OCI-M2 (cell line): ENCODE results near the gene GOT1.

Experiments used
- DNase-seq: peaks from one replicate; lab custom pipeline; 2025; ENCODE audit not compliant: unreplicated experiment; lab: John Stamatoyannopoulos, UW

GOT1 gene

DNA sequence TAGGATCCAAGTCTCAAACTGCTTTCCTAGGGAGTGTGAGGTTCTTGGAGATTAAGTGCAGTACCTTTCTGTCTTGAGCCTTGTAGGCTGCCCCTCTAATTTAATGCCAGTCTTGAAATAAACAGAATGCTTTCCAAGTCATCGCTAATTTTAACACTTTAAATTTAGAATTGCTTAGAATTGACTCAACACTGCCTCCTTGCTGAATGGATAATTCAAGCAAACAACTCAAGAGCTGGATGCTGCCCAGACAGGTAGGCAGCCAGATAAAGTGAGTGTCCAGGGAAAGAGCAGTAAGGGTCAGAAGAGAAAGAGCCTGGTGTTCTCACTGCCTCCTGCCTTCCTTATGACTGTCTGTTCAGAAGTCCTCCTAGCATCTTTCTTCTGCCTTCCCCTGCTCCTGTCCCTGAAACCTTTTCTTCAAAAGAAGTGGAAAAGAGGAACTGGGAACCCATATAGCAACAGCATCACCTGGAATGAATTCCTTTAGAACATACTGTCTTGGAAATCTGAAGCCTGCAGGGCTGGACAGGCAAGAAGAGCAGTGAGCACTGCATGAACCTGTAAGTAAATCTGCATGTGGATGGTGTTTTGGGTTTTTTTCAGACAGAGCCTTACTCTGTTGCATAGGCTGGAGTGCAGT is 3.1 kb upstream of the GOT1 start:
- no peak for DNase-seq

DNA sequence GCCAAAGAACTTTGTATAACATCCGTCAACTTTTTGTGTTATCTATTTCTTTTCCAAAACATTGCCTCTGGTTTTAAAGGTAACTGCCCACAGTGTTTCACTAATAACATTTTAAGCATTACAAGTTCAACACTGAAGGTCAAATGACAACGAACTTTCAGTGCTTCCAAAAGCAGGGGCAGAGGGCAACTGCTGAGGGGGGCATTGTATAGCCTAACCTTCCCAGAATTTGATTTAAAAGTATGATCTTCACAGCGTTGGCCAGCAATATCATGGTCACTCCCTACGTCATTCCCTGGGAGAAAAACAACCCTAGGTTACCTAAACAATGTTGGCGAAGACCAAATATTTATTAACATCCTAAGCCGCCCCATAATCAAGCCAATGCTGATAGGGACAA is 2.5 kb upstream of the GOT1 start:
- DNase-seq, result no peak

DNA sequence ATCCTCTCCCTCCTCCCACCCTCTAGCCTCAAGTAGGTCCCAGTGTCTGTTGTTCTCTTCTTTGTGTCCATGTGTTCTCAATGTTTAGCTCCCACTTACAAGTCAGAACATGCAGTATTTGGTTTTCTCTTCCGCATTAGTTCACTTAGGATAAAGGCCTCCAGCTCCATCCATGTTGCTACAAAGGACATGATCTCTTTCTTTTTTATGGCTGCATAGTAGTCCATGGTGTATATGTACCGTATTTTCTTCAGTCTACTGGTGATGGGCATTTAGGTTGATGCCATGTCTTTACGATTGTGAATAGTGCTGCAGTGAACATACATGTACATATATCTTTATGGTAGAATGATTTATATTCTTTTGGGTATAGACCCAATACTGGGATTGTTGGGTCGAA is 1.6 kb upstream of the GOT1 start:
- no peak for DNase-seq

DNA sequence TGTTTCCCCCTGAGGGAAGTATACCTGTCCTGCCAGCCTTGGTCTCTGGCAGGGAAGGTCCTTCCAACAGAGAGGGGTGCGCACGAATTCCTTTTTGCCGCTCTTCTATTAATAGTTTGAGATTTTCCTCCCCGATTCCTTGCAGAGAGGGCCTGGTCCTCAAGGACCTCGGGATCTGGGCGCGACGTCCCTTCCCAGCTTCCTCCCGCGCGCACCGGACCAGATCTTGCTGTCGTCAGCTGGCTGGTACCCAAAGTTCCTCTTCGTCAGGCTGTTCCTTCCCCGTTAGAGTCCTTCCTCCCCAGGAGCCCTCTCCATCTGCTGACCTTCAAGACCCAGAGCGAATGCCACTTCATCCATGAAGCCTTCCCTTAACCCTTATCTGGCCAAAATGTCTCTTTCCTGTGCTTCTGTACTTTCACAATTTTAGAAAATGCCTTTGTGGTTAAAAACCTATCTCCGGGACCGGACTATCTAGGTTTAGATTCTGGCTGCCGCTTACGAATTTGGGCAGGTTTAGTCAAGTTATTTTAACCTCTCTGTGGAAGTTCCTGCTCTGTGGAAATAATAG is 851 bp upstream of the GOT1 start:
- DNase-seq, result no peak

DNA sequence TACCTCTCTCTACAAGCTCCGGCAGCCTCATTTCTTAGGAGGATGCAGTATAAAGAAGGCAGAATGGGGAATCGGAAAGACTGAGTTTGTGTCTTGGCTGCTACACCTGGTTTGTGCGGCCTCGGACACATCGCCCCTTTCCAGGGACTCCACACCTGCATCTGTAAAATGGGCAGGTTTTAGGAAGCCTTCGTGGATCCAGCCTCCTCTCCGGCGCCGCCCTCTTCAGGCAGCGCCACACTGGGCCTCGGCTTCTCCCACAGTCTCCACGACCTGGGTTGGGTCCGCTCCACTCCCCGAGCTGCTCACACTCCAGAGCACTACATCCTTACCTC is 341 bp downstream of the GOT1 start:
- DNase-seq, result no peak

DNA sequence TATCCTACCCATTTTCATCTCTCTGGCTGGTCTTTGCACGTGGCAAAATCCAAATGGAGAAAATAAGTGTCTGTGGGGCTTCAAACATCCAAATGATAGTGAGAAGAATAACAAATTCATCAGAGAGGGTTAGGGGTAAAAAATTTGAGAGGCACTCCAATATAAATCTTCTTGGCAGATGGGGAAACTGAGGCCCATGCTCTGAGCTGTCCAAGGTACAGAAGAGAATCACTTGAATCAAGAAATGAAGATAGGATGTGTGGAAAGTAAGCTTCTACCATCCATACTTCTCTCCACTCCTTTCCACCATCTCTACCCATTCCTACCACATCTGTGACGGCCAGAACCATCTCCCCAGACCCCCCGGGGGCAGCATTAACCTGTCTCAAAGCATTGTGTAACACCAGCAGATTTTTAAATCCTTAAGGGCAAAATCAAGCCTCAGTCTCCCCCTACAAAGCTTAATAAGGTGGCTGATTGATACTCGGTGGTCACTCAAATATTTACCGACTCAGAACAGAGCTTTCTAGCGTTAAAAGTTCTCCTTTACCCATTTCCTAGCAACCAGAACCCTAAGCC is 818 bp downstream of the GOT1 start:
- DNase-seq, result no peak

DNA sequence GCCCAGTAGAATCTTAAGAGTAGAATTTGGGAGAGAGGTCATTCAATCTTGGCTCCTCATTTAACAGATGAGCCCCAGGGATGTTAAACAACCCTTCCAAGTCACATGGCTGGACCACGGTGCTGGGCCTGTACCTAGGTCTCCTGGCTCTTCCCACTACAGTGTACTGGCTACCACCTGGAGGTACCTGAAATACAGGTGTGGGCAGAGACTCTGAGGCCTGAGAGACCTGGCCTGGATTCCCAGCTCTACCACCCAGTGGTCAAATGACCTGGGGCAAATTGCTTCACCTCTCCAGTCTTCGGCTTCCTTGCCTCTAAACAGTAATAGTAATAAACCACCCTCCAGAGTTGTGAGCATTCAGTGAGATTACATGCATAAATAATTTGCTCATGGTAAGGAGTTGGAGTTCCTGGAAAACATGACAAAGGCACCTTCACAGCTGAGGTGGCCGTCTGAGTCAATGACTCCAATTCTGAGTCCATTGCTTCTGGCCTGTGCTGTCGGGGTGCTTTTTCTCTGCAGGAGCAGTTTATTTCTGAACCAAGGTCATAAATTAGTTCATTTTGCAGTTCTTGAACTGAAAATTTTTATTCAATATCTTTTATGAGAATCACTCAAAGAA is 2.7 kb downstream of the GOT1 start:
- DNase-seq, result no peak

DNA sequence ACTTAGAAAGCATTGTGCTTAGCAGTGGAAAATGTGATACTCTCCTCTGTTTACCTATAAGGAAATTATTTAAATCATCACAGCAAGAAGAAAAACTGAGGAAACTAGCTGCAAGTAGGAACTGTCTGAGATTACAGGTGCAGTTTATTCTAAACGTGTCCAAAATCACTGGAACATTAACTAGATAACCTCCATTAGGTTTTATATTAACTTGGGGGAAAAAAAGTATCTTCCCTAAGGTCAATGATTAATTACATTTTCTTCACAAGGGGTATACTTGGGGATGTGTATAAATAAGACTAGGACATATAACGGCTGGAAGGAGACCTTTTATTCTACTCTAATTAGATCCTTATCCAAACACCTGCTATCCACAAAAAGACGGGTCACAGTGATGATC is 3.7 kb downstream of the GOT1 start:
- no peak for DNase-seq

DNA sequence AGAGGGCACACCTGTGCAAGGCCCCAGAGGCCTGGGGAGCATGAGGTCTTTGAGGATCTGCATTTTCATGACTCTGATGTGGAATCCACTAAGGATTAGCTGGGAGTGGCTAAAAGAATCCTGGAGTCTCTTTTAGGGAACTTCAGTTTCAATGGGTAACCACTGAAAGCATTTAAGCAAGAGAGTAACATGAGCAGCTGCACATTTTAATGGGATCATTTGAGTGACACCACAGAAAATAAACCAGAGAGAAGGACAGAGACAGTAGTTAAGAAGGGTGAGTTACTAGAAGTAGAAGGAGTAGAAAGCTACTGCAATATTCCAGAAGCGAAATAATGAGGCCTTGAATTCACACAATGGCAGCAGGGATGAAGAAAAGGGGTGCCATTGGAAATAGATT is 5.2 kb downstream of the GOT1 start:
- DNase-seq, result no peak

DNA sequence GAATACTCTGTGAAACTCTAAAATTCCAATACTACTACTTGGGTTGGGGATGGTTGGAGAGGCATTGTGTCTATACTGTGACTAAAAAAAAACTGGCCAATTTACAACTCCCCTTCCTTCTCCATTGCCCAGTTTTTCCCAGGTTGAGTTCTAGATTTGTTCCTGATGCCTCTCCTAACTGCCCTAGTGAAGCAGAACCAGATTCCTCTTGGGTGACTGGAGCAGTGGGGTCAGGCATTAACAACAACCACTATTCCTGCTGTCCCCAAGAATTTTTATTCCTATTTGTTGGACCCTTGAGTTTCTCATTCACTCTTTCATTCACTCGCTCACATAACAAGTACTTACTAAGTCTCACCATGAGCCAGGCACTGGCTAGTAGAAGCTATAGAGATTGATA is 5.8 kb downstream of the GOT1 start:
- DNase-seq, result no peak

DNA sequence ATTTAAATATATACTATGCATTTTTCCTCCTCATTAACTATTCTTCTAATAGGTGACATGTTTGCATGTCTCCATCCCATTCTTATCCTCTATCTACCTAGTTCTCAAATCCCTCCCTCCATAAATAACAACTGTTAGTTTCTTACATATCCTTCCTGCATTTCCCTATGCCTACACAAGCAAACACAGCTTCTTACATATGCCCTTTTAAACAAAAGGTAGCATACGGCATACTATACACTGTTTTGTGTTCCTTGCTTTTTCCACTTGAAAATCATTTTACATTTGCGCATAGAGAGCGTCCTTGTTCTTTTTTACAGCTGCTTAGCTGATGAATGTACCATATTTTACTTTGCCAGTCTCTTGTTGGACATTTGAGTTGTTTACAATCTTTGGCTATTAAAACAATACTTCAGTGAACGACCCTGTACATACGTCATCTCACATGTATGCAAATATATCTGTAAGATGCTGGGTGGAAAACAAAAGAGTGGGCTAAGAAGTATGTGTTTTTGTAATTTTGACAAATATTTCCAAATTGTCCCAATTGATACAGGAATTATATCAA is 7.8 kb downstream of the GOT1 start:
- DNase-seq, result no peak

DNA sequence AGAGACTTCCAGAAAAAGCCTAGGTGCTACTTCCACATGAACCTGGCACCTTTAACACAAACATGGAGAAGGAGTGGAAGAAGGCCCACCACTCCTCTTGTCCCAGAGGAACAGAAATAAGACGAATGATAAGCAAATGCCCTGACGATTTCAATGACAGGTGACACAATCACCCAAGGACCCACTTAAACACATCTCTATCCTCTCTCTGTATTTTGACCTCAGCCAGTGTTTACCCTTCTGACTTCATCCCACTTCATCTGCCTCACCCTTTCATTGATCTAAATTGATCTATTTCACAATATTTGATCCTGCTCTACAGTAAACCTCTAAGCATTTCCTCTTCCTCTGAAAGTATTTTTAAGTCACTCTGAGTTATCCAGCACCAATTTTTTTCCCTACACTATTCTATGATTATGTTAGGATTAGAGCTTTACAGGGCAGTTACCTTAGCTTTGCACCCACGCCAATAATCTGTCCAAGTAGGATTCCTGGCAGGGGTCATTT is 9.1 kb downstream of the GOT1 start:
- no peak for DNase-seq

DNA sequence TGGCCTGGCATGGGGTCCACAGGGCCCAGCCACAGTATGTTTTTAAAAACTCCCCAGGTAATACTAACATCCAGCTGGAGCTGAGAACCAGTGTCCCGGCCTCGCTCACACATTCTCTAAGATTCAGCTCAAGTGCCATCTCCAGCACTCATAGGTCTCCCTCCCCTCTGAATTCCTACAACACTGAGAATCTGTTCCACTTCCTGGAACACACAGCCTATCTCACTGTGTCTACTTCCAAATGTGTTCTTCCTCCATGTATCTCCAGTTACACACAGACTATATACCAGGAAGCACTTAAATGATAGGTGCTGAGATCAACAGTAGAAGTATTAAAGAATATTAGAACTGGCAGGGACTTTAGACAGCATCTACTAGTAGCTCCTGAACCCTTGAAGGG is 10.7 kb downstream of the GOT1 start:
- DNase-seq, result no peak

DNA sequence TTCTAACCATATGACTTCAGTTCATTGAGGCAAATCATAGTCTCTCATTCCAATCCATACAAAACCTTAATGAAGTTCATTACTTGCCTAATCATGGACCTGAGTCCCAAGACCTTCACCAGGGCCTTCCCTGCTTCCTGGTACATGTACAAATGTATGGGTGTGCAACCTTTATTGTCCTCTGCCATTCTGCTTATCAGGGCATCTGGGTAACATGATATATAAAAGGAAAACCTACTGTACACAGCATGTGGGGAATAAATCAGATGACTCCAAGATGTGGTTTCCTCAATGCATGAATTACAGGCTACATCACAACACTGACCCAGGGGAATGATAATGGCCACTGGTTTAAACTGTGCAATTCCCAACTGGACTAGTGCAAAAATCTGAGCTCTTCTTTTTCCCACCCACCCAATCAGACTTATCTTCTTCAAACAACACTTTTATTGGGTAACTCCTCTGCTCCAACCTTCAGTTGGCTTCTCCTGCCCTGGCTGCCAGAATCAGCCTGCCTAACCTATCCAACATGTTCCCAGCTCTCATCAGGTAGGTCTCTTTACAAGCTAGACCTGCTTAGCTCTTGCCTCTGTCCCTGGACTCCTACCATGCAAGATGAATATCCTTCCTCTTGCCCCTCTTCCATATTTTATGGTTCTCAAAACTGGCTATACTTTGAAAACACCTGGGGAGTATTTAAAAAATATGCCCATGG is 11.4 kb downstream of the GOT1 start:
- no peak for DNase-seq

DNA sequence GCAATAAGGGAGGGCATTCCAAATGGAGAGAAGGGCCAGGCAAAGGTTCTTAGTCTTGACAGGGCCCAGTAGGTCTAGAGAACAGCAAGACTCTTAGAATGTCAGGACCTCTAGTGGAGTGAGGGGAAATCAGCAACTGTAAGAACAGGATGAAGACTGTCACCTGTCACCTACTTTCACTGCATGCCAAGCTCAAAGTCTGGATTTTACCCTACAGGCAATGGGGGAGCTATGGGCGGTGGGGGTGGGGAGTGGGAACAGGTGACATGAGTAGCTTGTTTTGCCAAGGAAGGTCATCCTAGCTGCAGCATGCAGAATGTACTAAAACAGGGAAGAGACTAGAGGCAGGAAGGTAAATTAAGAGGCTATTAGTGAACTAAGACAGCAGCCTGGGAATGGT is 18.3 kb downstream of the GOT1 start:
- no peak for DNase-seq

DNA sequence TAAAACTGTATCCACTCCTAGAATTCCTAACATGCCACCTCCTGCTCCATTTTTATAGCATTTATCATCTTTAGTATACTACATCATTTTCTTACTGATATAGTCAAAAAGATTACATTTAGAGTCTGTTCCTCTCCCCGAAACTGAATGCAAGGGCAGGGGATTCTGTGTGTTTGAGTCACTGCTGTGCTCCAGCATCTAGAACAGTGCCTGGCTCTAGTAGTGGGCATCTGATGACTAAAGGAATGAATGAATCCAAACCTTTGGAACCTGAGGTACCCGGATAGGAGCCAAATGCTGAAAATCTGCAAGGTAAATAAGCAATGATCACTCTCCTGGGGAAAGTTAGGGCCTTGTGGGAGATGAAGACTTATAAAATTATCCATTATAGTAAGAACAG is 18.9 kb downstream of the GOT1 start:
- DNase-seq, result no peak

DNA sequence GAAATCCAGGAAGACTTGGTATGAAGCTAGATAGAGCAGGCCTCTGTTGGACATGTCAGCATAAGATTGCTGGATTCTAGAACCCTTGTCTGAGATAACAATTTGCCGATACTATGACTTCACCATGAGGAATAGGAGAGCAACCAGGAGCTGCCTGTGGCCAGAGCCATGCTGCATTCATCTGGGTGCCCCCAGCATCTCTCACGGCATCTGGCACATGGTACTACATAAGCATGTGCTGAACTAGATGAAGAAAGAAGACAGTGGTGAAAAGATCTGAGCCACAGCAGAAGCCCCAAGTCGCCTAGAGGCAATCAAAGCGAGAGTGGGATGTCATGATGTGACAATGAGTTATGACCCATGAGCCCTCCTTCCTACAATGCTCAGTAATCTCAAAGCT is 19.5 kb downstream of the GOT1 start:
- no peak for DNase-seq

DNA sequence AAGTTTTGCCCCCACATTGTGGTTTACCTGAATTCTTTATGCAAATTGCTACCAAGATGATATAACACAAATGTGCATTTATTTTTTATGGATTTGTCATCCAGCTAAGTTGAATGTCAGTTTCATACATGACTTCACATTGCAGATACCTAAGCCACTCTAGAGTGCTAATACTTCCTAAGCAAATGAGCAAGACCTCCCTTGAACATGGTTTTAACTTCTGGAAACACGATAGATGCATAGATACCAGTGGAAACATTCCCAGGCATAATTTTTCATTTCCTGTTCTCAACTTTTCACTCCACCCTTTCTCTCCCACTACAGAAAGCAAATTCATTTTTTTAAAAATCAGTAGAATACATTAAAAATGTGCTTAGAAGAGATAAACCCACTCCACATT is 20.3 kb downstream of the GOT1 start:
- no peak for DNase-seq

DNA sequence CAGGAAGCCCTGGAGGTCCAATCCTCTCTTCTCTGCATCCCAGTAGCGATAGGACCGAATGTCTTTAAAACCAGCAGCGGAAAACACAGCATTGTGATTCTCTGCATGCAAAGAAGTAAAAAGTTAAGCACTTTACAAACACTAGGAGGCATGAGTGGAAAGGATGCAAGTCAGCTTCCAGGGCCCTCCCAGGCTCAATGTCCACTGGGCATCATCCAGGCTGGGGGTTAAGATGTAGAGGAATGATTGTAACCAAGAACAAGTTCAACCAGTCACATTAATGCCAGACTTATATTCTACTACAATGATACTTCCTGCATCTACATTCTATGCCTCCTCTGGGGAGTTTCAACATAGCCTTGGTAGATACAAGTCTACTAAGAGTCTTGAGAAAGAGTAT is 24.3 kb downstream of the GOT1 start:
- no peak for DNase-seq

DNA sequence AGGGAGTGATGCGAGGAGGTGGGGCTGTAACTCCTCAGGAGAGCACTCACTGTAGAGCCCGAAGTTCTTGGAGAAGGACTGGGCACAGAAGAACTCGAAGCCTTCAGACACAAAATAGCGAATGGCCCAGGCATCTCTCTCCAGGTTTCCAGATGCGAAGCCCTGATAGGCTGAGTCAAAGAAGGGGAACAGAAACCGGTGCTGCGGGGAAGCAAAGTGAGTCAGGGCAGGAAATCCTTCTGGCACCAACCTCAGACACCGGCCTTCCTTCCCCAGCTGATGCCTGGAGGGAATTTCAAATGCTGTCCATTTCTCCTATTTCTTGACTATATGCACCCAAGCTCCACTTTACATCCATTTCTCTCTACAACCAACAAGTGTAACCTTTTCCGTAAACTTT is 26.8 kb downstream of the GOT1 start:
- no peak for DNase-seq

DNA sequence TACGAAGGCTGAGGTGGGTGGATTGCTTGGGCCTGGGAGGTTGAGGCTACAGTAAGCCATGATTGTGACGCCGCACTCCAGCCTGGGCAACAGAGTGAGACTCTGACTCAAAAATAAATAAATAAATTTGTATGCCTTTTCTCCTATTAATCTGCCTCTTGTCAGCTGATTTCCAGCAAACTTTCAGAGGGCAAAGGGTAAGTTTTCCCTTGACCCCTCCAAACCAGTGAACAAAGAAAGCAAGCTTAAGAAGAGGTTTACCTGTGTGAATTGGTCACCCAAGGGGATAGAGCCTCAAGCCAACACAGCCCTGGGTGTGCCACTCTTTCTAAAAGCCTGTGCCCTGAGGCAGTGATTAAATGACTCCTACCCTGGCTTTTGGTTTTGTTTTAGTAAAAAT is 30.8 kb downstream of the GOT1 start:
- no peak for DNase-seq

DNA sequence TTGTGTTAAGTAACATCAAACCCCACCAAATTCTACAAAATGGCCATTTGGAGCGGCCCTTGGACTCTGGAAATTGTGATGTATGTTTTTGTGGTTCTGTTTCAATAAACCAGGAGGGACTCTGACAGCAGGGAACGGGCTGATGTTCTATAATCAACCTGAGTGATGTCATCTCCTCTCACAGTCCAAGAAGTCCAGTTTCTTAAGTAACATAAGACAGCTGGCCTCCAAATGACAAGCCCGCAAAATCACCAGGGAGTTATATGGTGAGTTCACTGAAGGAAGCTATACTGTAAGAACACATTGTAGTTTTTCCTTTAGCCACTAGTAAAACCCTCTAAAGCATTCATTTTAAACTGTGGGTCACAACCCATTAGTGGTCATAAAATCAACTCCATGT is 34.0 kb downstream of the GOT1 start:
- no peak for DNase-seq
